Neural progenitor cell (in vitro differentiated cells): ENCODE measurements around the gene HNRNPL. TPM values are rescaled to one million over a fixed set of nuclear protein-coding genes. Genes with fewer than 3 reads are reported as not detected.

Experiments used
- DNase-seq: peaks from one replicate; pipeline ENCODE4 v3.0.0-alpha.2; 2016; ENCODE audit warnings: low spot score
- H2AFZ ChIP-seq: fragments of 200-600 bp; sonication (generic); replicated peaks from 2 replicates; pipeline ENCODE4 v1.6.1; 2016; ENCODE audit warnings: antibody characterized with exemption
- H3F3A ChIP-seq: fragments of 200-600 bp; sonication (generic); 2 replicates; pipeline ENCODE4 v1.6.1; 2016; ENCODE audit warnings: antibody characterized with exemption, low read depth
- H3K27ac ChIP-seq: fragments of 200-600 bp; sonication (generic); 2 replicates; pipeline ENCODE4 v1.5.1; 2016; ENCODE audit warnings: mild to moderate bottlenecking
- H3K27me3 ChIP-seq: fragments of 200-600 bp; sonication (generic); 2 replicates; pipeline ENCODE4 v1.6.1; 2016; ENCODE audit warnings: mild to moderate bottlenecking, moderate library complexity
- H3K36me3 ChIP-seq: fragments of 200-600 bp; sonication (generic); 2 replicates; pipeline ENCODE4 v1.5.1; 2016
- H3K4me1 ChIP-seq: fragments of 200-600 bp; sonication (generic); 2 replicates; pipeline ENCODE4 v1.6.1; 2016; ENCODE audit warnings: mixed run types
- H3K4me2 ChIP-seq: fragments of 200-600 bp; sonication (generic); 2 replicates; pipeline ENCODE4 v1.6.1; 2016
- H3K4me3 ChIP-seq: fragments of 200-600 bp; sonication (generic); 2 replicates; pipeline ENCODE4 v1.5.1; 2016
- H3K79me2 ChIP-seq: fragments of 200-600 bp; sonication (generic); 2 replicates; pipeline ENCODE4 v1.6.1; 2016; ENCODE audit warnings: low read depth
- H3K9ac ChIP-seq: fragments of 200-600 bp; sonication (generic); 2 replicates; pipeline ENCODE4 v1.6.1; 2016
- H3K9me3 ChIP-seq: fragments of 200-600 bp; sonication (generic); 2 replicates; pipeline ENCODE4 v1.5.1; 2016; ENCODE audit warnings: low read depth
- H4K20me1 ChIP-seq: fragments of 200-600 bp; sonication (generic); 2 replicates; pipeline ENCODE4 v1.6.1; 2016; ENCODE audit warnings: low read depth
- H3K27ac Mint-ChIP-seq: 3 replicates; pipeline ENCODE4 v1.8.0; 2021; ENCODE audit warnings: mixed read lengths
- H3K27me3 Mint-ChIP-seq: 2 replicates; pipeline ENCODE4 v1.8.0; 2022; ENCODE audit warnings: low read depth, mild to moderate bottlenecking, inconsistent platforms, moderate library complexity, mixed read lengths; ENCODE audit not compliant: insufficient read depth
- H3K36me3 Mint-ChIP-seq: 3 replicates; pipeline ENCODE4 v1.8.0; 2021; ENCODE audit warnings: mixed read lengths
- H3K4me1 Mint-ChIP-seq: 3 replicates; pipeline ENCODE4 v1.8.0; 2021; ENCODE audit warnings: mixed read lengths
- H3K4me3 Mint-ChIP-seq: 3 replicates; pipeline ENCODE4 v1.8.0; 2021; ENCODE audit warnings: mild to moderate bottlenecking, moderate library complexity, mixed read lengths
- H3K9me3 Mint-ChIP-seq: 3 replicates; pipeline ENCODE4 v1.8.0; 2020; ENCODE audit warnings: mixed read lengths
- EZH2 ChIP-seq: fragments of 200-600 bp; sonication (generic); IDR thresholded peaks from 2 replicates; pipeline ENCODE4 v1.6.1; 2017; ENCODE audit warnings: antibody characterized with exemption, mild to moderate bottlenecking, moderate library complexity
- EZH2phosphoT487 ChIP-seq: fragments of 200-600 bp; sonication (generic); IDR thresholded peaks from 2 replicates; pipeline ENCODE4 v1.6.1; 2017; ENCODE audit warnings: antibody characterized with exemption
- total RNA-seq: library from RNA; depleted of rRNA; stranded (reverse); fragments of >200 nt; gene quantifications from 2 replicates; pipeline ENCODE4 v1.2.3, GENCODE V29; 2015; ENCODE audit warnings: low replicate concordance
- TF ChIP-seq, protein P1 (sequence below): fragments of 200-600 bp; sonication (generic); IDR thresholded peaks from 2 replicates; pipeline ENCODE4 v1.5.1; 2017; ENCODE audit warnings: antibody characterized with exemption, mild to moderate bottlenecking

The HNRNPL gene
- total RNA-seq: 436 and 583 TPM in 2 replicates

DNA sequence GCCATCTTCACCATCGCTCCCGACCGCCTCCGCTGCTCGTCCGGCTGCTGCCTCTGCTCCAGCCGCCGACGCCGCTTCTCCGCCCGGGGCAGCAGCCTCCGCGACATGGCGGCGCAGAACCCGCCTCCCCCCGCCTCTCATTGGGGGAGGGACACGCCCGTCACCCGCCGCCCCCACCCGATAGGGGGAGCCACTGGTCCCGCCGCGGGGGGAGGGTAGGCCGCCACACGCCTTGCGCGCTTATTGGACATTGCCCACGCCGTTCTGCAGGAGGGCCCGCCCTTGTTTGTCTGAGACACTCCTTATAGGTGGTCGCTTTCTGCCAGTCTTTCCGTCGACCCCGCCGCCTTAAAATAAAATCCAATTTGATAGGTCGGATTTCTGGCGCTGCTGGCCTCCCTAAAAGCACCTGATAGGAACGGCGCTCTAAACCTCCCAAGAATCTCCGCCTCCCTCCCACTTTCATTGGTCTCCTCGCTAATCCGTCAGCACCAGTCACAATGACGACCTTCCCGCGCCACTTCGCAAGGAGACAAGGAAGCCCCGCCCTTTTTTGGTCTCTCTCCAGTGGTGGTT is at the start of gene HNRNPL:
Gene HNRNPL (minus strand): TSS at position 127 of the 576 bp plus-strand sequence. CDS start 20 bp downstream, at position 107.
- peaks cover 44% of the 10 kb centered on the region for H3K79me2 ChIP-seq
- no peaks in the 10 kb centered on the region for H3K9me3 ChIP-seq
- Mint-ChIP-seq H3K4me1 (peaks cover 39% of the 10 kb centered on the region), H3K36me3 (peaks cover 26% of the 10 kb centered on the region), H3K27me3 (peaks cover 12% of the 10 kb centered on the region), H3K27ac (peak within 1 kb of the TSS; percentile 85), H3K4me3 (peak within 1 kb of the TSS; percentile 94), H3K9me3 (no peaks in the 10 kb centered on the region)
- peaks cover 42% of the 10 kb centered on the region for H4K20me1 ChIP-seq
- H3K9ac ChIP-seq: peak within 1 kb of the TSS; percentile 84
- TF ChIP-seq, protein P1, sequence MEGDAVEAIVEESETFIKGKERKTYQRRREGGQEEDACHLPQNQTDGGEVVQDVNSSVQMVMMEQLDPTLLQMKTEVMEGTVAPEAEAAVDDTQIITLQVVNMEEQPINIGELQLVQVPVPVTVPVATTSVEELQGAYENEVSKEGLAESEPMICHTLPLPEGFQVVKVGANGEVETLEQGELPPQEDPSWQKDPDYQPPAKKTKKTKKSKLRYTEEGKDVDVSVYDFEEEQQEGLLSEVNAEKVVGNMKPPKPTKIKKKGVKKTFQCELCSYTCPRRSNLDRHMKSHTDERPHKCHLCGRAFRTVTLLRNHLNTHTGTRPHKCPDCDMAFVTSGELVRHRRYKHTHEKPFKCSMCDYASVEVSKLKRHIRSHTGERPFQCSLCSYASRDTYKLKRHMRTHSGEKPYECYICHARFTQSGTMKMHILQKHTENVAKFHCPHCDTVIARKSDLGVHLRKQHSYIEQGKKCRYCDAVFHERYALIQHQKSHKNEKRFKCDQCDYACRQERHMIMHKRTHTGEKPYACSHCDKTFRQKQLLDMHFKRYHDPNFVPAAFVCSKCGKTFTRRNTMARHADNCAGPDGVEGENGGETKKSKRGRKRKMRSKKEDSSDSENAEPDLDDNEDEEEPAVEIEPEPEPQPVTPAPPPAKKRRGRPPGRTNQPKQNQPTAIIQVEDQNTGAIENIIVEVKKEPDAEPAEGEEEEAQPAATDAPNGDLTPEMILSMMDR: peak; percentile 40
- TF ChIP-seq EZH2: no peak
- H3K36me3 ChIP-seq: peaks cover 13% of the 10 kb centered on the region
- no peak within 1 kb of the TSS for H2AFZ ChIP-seq
- H3K4me3 ChIP-seq: peak within 1 kb of the TSS; percentile 98
- peak within 1 kb of the TSS; percentile 92 for H3K4me2 ChIP-seq
- peaks cover 21% of the 10 kb centered on the region for H3K4me1 ChIP-seq
- H3K27me3 ChIP-seq: no peaks in the 10 kb centered on the region
- peak; percentile 100 for DNase-seq
- peaks cover 64% of the 10 kb centered on the region for H3F3A ChIP-seq
- peak within 1 kb of the TSS; percentile 97 for H3K27ac ChIP-seq

DNA sequence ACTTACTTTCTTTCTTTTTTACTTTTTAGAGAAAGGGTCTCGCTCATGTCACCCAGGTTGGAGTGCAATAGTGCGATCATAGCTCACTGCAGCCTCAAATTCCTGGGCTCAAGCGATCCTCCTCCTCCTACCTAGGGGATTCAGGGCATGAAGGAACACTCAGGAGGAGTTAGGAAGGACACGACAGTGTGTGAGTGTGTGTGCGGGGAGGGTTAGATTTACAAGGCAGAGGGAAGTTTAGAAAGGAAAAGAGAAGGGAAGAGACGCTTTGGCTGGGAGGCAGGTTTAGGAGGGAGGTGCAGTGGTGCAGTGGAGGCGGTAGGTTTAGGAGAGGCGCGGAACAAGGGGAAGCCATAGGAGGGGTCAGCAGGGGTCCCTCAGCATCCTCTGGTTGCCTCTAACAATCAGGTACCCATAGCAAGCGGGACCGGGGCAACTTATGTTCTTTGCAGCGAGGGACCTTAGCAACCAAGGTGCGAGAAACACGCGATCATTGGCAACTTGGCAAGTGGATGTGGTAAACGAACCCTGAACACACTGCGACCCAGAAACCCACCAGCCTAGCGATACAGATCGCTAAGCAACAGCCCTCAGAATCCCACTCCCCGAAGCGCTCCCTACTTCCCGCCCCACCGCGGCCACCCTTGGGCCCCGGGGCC is 49.1 kb upstream of the HNRNPL start:
- Histone ChIP-seq H3K27ac (no peak overlapping the region), H3K36me3 (no peaks in the 10 kb centered on the region), H3K79me2 (peaks cover 16% of the 10 kb centered on the region), H3K4me2 (peak overlapping the region; percentile 86), H3K4me1 (peaks cover 11% of the 10 kb centered on the region), H2AFZ (peak overlapping the region; percentile 86), H4K20me1 (no peaks in the 10 kb centered on the region), H3F3A (peaks cover 11% of the 10 kb centered on the region), H3K9ac (no peak overlapping the region), H3K4me3 (peak overlapping the region; percentile 60), H3K27me3 (peaks cover 11% of the 10 kb centered on the region), H3K9me3 (no peaks in the 10 kb centered on the region)
- peak overlapping the region; percentile 14 for H3K27ac Mint-ChIP-seq
- no peaks in the 10 kb centered on the region for H3K9me3 Mint-ChIP-seq
- no peak for TF ChIP-seq EZH2
- no peak for TF ChIP-seq EZH2phosphoT487
- TF ChIP-seq, protein P1: no peak
- H3K4me3 Mint-ChIP-seq: peak overlapping the region; percentile 98
- peaks cover 11% of the 10 kb centered on the region for H3K4me1 Mint-ChIP-seq
- H3K36me3 Mint-ChIP-seq: peaks cover 2% of the 10 kb centered on the region
- peak; percentile 31 for DNase-seq
- peaks cover 7% of the 10 kb centered on the region for H3K27me3 Mint-ChIP-seq

DNA sequence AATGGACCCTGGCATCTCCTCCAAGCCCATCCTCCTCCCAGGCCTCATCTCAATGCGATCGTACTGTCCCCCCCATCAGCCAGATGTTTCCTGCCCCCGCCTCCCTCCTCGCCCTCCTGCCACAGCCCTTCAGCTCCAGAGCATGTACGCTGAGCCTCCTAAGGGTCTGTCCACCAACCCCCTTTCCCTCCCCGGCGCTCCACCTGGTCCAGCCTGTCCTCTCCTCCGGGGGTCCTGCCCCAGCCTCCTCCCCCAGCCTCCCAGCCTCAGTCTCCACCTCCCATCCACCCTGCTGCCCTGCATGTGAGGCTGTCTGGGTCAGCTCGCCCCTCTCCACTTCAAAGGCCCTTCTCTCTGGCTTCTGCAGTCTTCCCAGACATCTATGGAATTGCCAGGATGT is 45.2 kb upstream of the HNRNPL start:
- H3K9me3 Mint-ChIP-seq: no peaks in the 10 kb centered on the region
- peaks cover 11% of the 10 kb centered on the region for H3K4me1 Mint-ChIP-seq
- Histone ChIP-seq H3F3A (peaks cover 7% of the 10 kb centered on the region), H2AFZ (no peak overlapping the region), H3K9me3 (no peaks in the 10 kb centered on the region), H3K27me3 (peaks cover 11% of the 10 kb centered on the region), H3K9ac (no peak overlapping the region), H3K4me3 (no peak overlapping the region), H3K79me2 (no peaks in the 10 kb centered on the region), H3K4me2 (no peak overlapping the region), H3K4me1 (peaks cover 4% of the 10 kb centered on the region), H3K36me3 (no peaks in the 10 kb centered on the region), H3K27ac (no peak overlapping the region), H4K20me1 (no peaks in the 10 kb centered on the region)
- DNase-seq: no peak
- no peaks in the 10 kb centered on the region for H3K36me3 Mint-ChIP-seq
- no peak overlapping the region for H3K4me3 Mint-ChIP-seq
- H3K27ac Mint-ChIP-seq: no peak overlapping the region
- TF ChIP-seq EZH2phosphoT487 (no peak), EZH2 (no peak)
- TF ChIP-seq, protein P1: no peak
- H3K27me3 Mint-ChIP-seq: peaks cover 7% of the 10 kb centered on the region
